Immature natural killer cell (primary cell): ENCODE data around the gene PARD6G. TPM values are rescaled to one million over a fixed set of nuclear protein-coding genes. Genes with fewer than 3 reads are reported as not detected.

Source experiments
- DNase-seq, 3 donors: peaks; one replicate each; pipeline ENCODE4 v3.0.0; 2022; ENCODE audit warnings: mixed read lengths in 1 of 3
- H3K27ac Mint-ChIP-seq, 6 donors: one replicate each; pipeline ENCODE4 v1.8.0; 2020; ENCODE audit warnings: mixed read lengths in 6 of 6, mild to moderate bottlenecking in 5 of 6, inconsistent platforms in 4 of 6, moderate library complexity in 3 of 6
- H3K27me3 Mint-ChIP-seq, 3 donors: one replicate each; pipeline ENCODE4 v1.8.0; 2020 to 2021; ENCODE audit warnings: low read depth in 3 of 3, mild to moderate bottlenecking in 3 of 3, mixed read lengths in 3 of 3, moderate library complexity in 3 of 3, inconsistent platforms in 1 of 3
- H3K36me3 Mint-ChIP-seq, 3 donors: one replicate each; pipeline ENCODE4 v1.8.0; 2020; ENCODE audit warnings: mixed read lengths in 3 of 3, inconsistent platforms in 2 of 3, mild to moderate bottlenecking in 2 of 3
- H3K4me1 Mint-ChIP-seq, 2 donors: one replicate each; pipeline ENCODE4 v1.8.0; 2020; ENCODE audit warnings: inconsistent platforms in 2 of 2, mild to moderate bottlenecking in 2 of 2, mixed read lengths in 2 of 2, moderate library complexity in 1 of 2
- H3K4me3 Mint-ChIP-seq, 5 donors: one replicate each; pipeline ENCODE4 v1.8.0; 2020; ENCODE audit warnings: mild to moderate bottlenecking in 5 of 5, mixed read lengths in 5 of 5, inconsistent platforms in 3 of 5, moderate library complexity in 3 of 5
- H3K9me3 Mint-ChIP-seq, 6 donors: one replicate each; pipeline ENCODE4 v1.8.0; 2020; ENCODE audit warnings: mild to moderate bottlenecking in 6 of 6, mixed read lengths in 6 of 6, inconsistent platforms in 4 of 6, moderate library complexity in 3 of 6
- polyA plus RNA-seq, 3 donors: library from polyadenylated mRNA; unstranded; fragments of 300-500 nt; fragmentation: Illumina TruSeq; gene quantifications; one replicate each; pipeline ENCODE4 v1.2.3, GENCODE V29; 2021

PARD6G gene
- polyA plus RNA-seq, 3 donors from 2014 or later = 0.06 to 0.34 TPM; not detected in 1

GRCh38 chr18:80210312-80211083 lies 36.8 kb downstream of the PARD6G start:
- H3K4me3 Mint-ChIP-seq = no peak overlapping the region
- H3K9me3 Mint-ChIP-seq = peaks cover 0 to 5% (median 2%) of the 10 kb centered on the region in 6 donors
- H3K27me3 Mint-ChIP-seq = peaks cover 0 to 17% (median 5%) of the 10 kb centered on the region in 3 donors
- no peaks in the 10 kb centered on the region for H3K36me3 Mint-ChIP-seq
- DNase-seq = no peak
- H3K27ac Mint-ChIP-seq = no peak overlapping the region
- no peaks in the 10 kb centered on the region for H3K4me1 Mint-ChIP-seq

DNA sequence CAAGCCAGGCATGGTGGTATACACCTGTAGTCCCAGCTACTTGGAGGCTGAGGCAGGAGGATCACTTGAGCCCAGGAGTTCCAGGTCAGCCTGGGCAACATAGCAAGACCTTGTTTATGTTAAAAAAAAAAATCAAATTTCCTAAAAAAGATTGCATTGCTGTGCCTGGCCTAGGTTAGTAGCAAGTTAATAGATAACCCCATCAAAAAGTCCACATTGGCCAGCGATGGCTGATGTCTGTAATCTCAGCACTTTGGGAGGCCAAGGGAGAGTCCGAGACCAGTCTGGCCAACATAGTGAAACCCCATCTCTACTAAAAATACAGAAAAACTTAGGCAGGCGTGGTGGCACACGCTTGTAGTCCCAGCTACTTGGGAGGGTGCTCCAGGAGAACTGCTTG lies 38.7 kb downstream of the PARD6G start:
- H3K36me3 Mint-ChIP-seq = no peaks in the 10 kb centered on the region
- no peaks in the 10 kb centered on the region for H3K4me1 Mint-ChIP-seq
- peaks cover 0 to 5% (median under 1%) of the 10 kb centered on the region in 6 donors for H3K9me3 Mint-ChIP-seq
- H3K27me3 Mint-ChIP-seq = peaks cover 0 to 13% (median 5%) of the 10 kb centered on the region in 3 donors
- no peak overlapping the region for H3K4me3 Mint-ChIP-seq
- H3K27ac Mint-ChIP-seq = no peak overlapping the region
- DNase-seq = no peak

GRCh38 chr18:80205294-80205693 lies 42.0 kb downstream of the PARD6G start:
- Mint-ChIP-seq H3K27me3 (peaks cover 0 to 6% (median 2%) of the 10 kb centered on the region in 3 donors), H3K4me3 (no peak overlapping the region), H3K36me3 (no peaks in the 10 kb centered on the region), H3K9me3 (no peaks in the 10 kb centered on the region), H3K27ac (no peak overlapping the region), H3K4me1 (no peaks in the 10 kb centered on the region)
- DNase-seq = no peak

- Mint-ChIP-seq H3K36me3 (no peaks in the 10 kb centered on the region), H3K27ac (no peak overlapping the region), H3K4me3 (no peak overlapping the region), H3K9me3 (no peaks in the 10 kb centered on the region), H3K4me1 (no peaks in the 10 kb centered on the region), H3K27me3 (peaks cover 0 to 6% (median 2%) of the 10 kb centered on the region in 3 donors)
- no peak for DNase-seq
Observed at GRCh38 chr18:80204142-80204541, 43.2 kb downstream of the PARD6G start.

GRCh38 chr18:80203249-80203648 lies 44.1 kb downstream of the PARD6G start:
- no peak for DNase-seq
- no peaks in the 10 kb centered on the region for H3K9me3 Mint-ChIP-seq
- H3K27ac Mint-ChIP-seq = no peak overlapping the region
- H3K4me1 Mint-ChIP-seq = no peaks in the 10 kb centered on the region
- peaks cover 0 to 4% (median 0%) of the 10 kb centered on the region in 3 donors for H3K27me3 Mint-ChIP-seq
- no peaks in the 10 kb centered on the region for H3K36me3 Mint-ChIP-seq
- H3K4me3 Mint-ChIP-seq = no peak overlapping the region

- H3K4me3 Mint-ChIP-seq = no peak overlapping the region
- no peak overlapping the region for H3K27ac Mint-ChIP-seq
- H3K36me3 Mint-ChIP-seq = no peaks in the 10 kb centered on the region
Observed at GRCh38 chr18:80202264-80202998, 44.9 kb downstream of the PARD6G start.

GRCh38 chr18:80201739-80202138 lies 45.6 kb downstream of the PARD6G start:
- Mint-ChIP-seq H3K4me3 (no peak overlapping the region), H3K27ac (no peak overlapping the region), H3K27me3 (peaks cover 0 to 6% (median 2%) of the 10 kb centered on the region in 3 donors), H3K4me1 (no peaks in the 10 kb centered on the region), H3K9me3 (no peaks in the 10 kb centered on the region), H3K36me3 (no peaks in the 10 kb centered on the region)
- DNase-seq = no peak

More at GRCh38 chr18:80202264-80202998, 44.9 kb downstream of the PARD6G start:
- Mint-ChIP-seq H3K9me3 (no peaks in the 10 kb centered on the region), H3K4me1 (no peaks in the 10 kb centered on the region), H3K27me3 (peaks cover 0 to 2% (median 0%) of the 10 kb centered on the region in 3 donors)
- no peak for DNase-seq

- no peak overlapping the region for H3K4me3 Mint-ChIP-seq
- DNase-seq = no peak
- H3K9me3 Mint-ChIP-seq = no peaks in the 10 kb centered on the region
- no peak overlapping the region for H3K27ac Mint-ChIP-seq
- H3K36me3 Mint-ChIP-seq = no peaks in the 10 kb centered on the region
- H3K4me1 Mint-ChIP-seq = no peaks in the 10 kb centered on the region
- H3K27me3 Mint-ChIP-seq = peaks cover 0 to 6% (median 2%) of the 10 kb centered on the region in 3 donors
Observed at GRCh38 chr18:80200932-80201672, 46.2 kb downstream of the PARD6G start.

GRCh38 chr18:80200171-80200931 lies 47.0 kb downstream of the PARD6G start:
- DNase-seq = no peak
- Mint-ChIP-seq H3K36me3 (no peaks in the 10 kb centered on the region), H3K27me3 (peaks cover 0 to 6% (median 2%) of the 10 kb centered on the region in 3 donors), H3K4me3 (no peak overlapping the region), H3K4me1 (no peaks in the 10 kb centered on the region), H3K27ac (no peak overlapping the region), H3K9me3 (no peaks in the 10 kb centered on the region)

DNA sequence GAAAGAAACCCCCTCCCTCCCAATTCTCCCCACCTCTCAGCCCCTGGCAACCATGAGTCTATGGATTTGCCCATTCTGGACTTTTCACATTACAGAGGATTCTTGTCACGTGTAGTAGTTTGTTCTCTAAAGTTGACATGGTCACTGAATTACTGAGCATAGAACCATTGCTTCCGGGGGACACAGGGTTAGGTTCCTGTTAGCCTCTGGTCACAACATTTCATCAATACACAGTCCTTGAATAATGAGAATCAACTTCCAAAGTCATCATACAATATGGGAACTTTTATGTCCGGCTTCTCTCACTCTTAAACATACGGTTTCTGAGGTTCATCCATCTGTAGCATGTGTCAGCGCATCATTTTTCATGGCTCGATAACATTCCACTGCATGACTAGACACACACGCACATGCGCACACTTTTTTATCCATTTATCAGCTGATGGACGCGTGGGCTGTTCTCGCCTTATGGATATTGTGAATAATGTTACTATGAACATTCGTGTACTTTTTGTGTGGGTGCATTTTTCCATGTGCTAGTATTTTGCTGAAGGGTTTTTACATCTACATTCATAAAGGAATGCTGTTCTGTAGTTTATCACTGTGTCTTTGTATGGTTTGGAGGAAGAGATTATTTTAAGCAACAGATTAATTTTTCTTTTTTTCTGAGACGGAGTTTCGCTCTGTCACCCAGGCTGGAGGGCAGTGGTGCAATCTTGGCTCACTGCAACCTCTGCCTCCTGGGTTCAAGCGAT lies 48.1 kb downstream of the PARD6G start:
- Mint-ChIP-seq H3K4me3 (no peak overlapping the region), H3K36me3 (no peaks in the 10 kb centered on the region), H3K27ac (no peak overlapping the region), H3K4me1 (no peaks in the 10 kb centered on the region), H3K27me3 (peaks cover 0 to 6% (median 5%) of the 10 kb centered on the region in 3 donors), H3K9me3 (no peaks in the 10 kb centered on the region)
- DNase-seq = no peak

GRCh38 chr18:80198391-80198790 lies 48.9 kb downstream of the PARD6G start:
- Mint-ChIP-seq H3K27ac (no peak overlapping the region), H3K4me3 (no peak overlapping the region)

GRCh38 chr18:80197528-80197927 lies 49.8 kb downstream of the PARD6G start:
- Mint-ChIP-seq H3K4me1 (no peaks in the 10 kb centered on the region), H3K27ac (no peak overlapping the region), H3K9me3 (no peaks in the 10 kb centered on the region), H3K27me3 (peaks cover 0 to 6% (median 5%) of the 10 kb centered on the region in 3 donors), H3K36me3 (no peaks in the 10 kb centered on the region), H3K4me3 (no peak overlapping the region)
- no peak for DNase-seq

More at GRCh38 chr18:80198391-80198790, 48.9 kb downstream of the PARD6G start:
- Mint-ChIP-seq H3K9me3 (no peaks in the 10 kb centered on the region), H3K36me3 (no peaks in the 10 kb centered on the region), H3K27me3 (peaks cover 0 to 6% (median 5%) of the 10 kb centered on the region in 3 donors), H3K4me1 (no peaks in the 10 kb centered on the region)
- DNase-seq = no peak
